ENCODE measurements around the gene ARHGAP15. TPM values are rescaled to one million over a fixed set of nuclear protein-coding genes. Genes with fewer than 3 reads are reported as not detected.
A peak's percentile ranks its signal among the peaks of the same experiment; 100 is the strongest.
"Not testable (repeated sequence)": the region's sequence is repeated elsewhere in the genome, so short reads cannot be mapped to it uniquely, and the experiment has no call there.

ARHGAP15 gene
- total and polyA plus RNA-seq, 2 experiments from 2014 or later: 0.26 TPM; not detected in 1

GRCh38 chr2:143089520-143089919 is 39.7 kb upstream of the ARHGAP15 start:
- not testable (repeated sequence) for H3K9me2 ChIP-seq (ENCODE audit: insufficient read depth); H3K36me3 ChIP-seq (ENCODE audit: insufficient read depth); H2AFZ ChIP-seq; H3K27me3 Mint-ChIP-seq (ENCODE audit: insufficient read depth, low read depth, poor library complexity); H3K9me3 Mint-ChIP-seq; H3K27me3 ChIP-seq (ENCODE audit: insufficient read depth); H3K4me2 ChIP-seq; H3K4me3 Mint-ChIP-seq; H4K20me1 ChIP-seq (replicated peaks; ENCODE audit: insufficient read depth); H3K4me3 ChIP-seq; H3K4me1 ChIP-seq (ENCODE audit: insufficient read depth); H3K4me1 Mint-ChIP-seq; H3K79me2 ChIP-seq (replicated peaks; ENCODE audit: insufficient read depth); H3K36me3 Mint-ChIP-seq (ENCODE audit: low read depth); H3F3A ChIP-seq (replicated peaks; ENCODE audit: low read depth); H3K27ac ChIP-seq (ENCODE audit: low read depth); H3K27ac Mint-ChIP-seq; DNase-seq (ENCODE audit: low spot score); ATAC-seq

GRCh38 chr2:143110758-143111428 is 18.3 kb upstream of the ARHGAP15 start:
- Histone ChIP-seq H3K27ac (ENCODE audit: low read depth) (no peak overlapping the region), H3K4me1 (ENCODE audit: insufficient read depth) (no peaks in the 10 kb centered on the region), H3K9me2 (ENCODE audit: insufficient read depth) (no peaks in the 10 kb centered on the region), H3K36me3 (ENCODE audit: insufficient read depth) (no peaks in the 10 kb centered on the region), H3F3A (replicated peaks; ENCODE audit: low read depth) (no peaks in the 10 kb centered on the region), H3K27me3 (ENCODE audit: insufficient read depth) (no peaks in the 10 kb centered on the region), H2AFZ (no peak overlapping the region), H3K79me2 (replicated peaks; ENCODE audit: insufficient read depth) (no peaks in the 10 kb centered on the region), H3K4me3 (no peak overlapping the region), H4K20me1 (replicated peaks; ENCODE audit: insufficient read depth) (no peaks in the 10 kb centered on the region), H3K4me2 (no peak overlapping the region)
- Mint-ChIP-seq H3K9me3 (no peaks in the 10 kb centered on the region), H3K36me3 (ENCODE audit: low read depth) (no peaks in the 10 kb centered on the region), H3K4me3 (no peak overlapping the region), H3K27ac (no peak overlapping the region), H3K27me3 (ENCODE audit: insufficient read depth, low read depth, poor library complexity) (no peaks in the 10 kb centered on the region), H3K4me1 (0 out of 3 replicates have a peak, but pooled peaks cover 2% of the 10 kb centered on the region)
- TF ChIP-seq NANOG (IDR thresholded peaks at IDR 0.05; ENCODE audit: borderline replicate concordance) (no peak), ZNF114 (CRISPR knock-in tag; IDR thresholded peaks at IDR 0.05) (no peak), EZH2phosphoT487 (IDR thresholded peaks at IDR 0.05; ENCODE audit: unreplicated experiment) (no peak), POLR2AphosphoS5 (IDR thresholded peaks at IDR 0.05; ENCODE audit: low read depth) (no peak)
- TF ChIP-seq, protein P1, sequence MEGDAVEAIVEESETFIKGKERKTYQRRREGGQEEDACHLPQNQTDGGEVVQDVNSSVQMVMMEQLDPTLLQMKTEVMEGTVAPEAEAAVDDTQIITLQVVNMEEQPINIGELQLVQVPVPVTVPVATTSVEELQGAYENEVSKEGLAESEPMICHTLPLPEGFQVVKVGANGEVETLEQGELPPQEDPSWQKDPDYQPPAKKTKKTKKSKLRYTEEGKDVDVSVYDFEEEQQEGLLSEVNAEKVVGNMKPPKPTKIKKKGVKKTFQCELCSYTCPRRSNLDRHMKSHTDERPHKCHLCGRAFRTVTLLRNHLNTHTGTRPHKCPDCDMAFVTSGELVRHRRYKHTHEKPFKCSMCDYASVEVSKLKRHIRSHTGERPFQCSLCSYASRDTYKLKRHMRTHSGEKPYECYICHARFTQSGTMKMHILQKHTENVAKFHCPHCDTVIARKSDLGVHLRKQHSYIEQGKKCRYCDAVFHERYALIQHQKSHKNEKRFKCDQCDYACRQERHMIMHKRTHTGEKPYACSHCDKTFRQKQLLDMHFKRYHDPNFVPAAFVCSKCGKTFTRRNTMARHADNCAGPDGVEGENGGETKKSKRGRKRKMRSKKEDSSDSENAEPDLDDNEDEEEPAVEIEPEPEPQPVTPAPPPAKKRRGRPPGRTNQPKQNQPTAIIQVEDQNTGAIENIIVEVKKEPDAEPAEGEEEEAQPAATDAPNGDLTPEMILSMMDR (conservative IDR thresholded peaks at IDR 0.05; ENCODE audit: low read depth in 2 of 2): peak; percentile 90 to 92
- DNase-seq (ENCODE audit: low spot score) (peak; percentile 92), ATAC-seq (peak; percentile 84)

DNA sequence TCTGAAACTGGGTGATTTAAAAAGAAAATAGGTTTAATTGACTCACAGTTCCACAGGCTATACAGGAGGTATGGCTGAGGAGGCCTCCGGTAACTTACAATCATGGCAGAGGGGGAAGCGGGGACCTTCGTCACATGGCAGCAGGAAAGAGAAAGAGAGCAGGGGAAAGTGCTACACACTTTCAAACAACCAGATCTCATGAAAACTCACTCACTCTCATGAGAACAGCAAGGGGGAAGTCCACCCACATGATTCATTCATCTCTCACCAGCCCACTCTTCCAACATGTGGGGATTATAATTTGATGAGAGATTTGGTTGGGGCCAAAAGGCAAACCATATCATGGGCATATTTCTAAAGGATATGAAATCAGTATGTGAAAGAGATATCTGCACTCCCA is 12.0 kb upstream of the ARHGAP15 start:
- no peak overlapping the region for H3K4me3 Mint-ChIP-seq
- Histone ChIP-seq H4K20me1 (replicated peaks; ENCODE audit: insufficient read depth) (no peaks in the 10 kb centered on the region), H2AFZ (no peak overlapping the region), H3K79me2 (replicated peaks; ENCODE audit: insufficient read depth) (no peaks in the 10 kb centered on the region), H3K4me1 (ENCODE audit: insufficient read depth) (no peaks in the 10 kb centered on the region), H3K27ac (ENCODE audit: low read depth) (no peak overlapping the region), H3K4me3 (no peak overlapping the region), H3K27me3 (ENCODE audit: insufficient read depth) (no peaks in the 10 kb centered on the region), H3K9me2 (ENCODE audit: insufficient read depth) (no peaks in the 10 kb centered on the region), H3K4me2 (no peak overlapping the region), H3K36me3 (ENCODE audit: insufficient read depth) (no peaks in the 10 kb centered on the region), H3F3A (replicated peaks; ENCODE audit: low read depth) (no peaks in the 10 kb centered on the region)
- no peak overlapping the region for H3K27ac Mint-ChIP-seq
- TF ChIP-seq NANOG (IDR thresholded peaks at IDR 0.05; ENCODE audit: borderline replicate concordance): no peak
- H3K9me3 Mint-ChIP-seq: no peaks in the 10 kb centered on the region
- no peak for DNase-seq (ENCODE audit: low spot score)
- H3K27me3 Mint-ChIP-seq (ENCODE audit: insufficient read depth, low read depth, poor library complexity): peaks cover 1% of the 10 kb centered on the region
- no peaks in the 10 kb centered on the region for H3K36me3 Mint-ChIP-seq (ENCODE audit: low read depth)
- ATAC-seq: no peak
- no peaks in the 10 kb centered on the region for H3K4me1 Mint-ChIP-seq

Data from GM23338 (cell line).